Neural cell (in vitro differentiated cells): ENCODE measurements around the gene NUDT8. TPM values are rescaled to one million over a fixed set of nuclear protein-coding genes. Genes with fewer than 3 reads are reported as not detected.

Experiments used
- H2AFZ ChIP-seq: fragments of 200-600, 300-800 bp; sonication (generic), shearing (Covaris generic); 2 replicates; pipeline ENCODE4 v1.6.0; 2014; ENCODE audit warnings: low read depth, mild to moderate bottlenecking, antibody characterized with exemption, low read length, moderate library complexity
- H3F3A ChIP-seq: fragments of 200-600 bp; shearing (Covaris generic); 2 replicates; pipeline ENCODE4 v1.6.1; 2016; ENCODE audit warnings: mild to moderate bottlenecking, moderate library complexity, mixed read lengths, antibody characterized with exemption, low read length; ENCODE audit not compliant: insufficient read depth, poor library complexity, severe bottlenecking
- H3K27ac ChIP-seq: fragments of 200-600, 300-800 bp; sonication (generic), shearing (Covaris generic); 2 replicates; pipeline ENCODE4 v1.5.1; 2014; ENCODE audit warnings: mild to moderate bottlenecking, low read length, moderate library complexity
- H3K27me3 ChIP-seq: fragments of 300-800, 200-600 bp; sonication (generic), shearing (Covaris generic); 2 replicates; pipeline ENCODE4 v1.6.0; 2014; ENCODE audit warnings: mild to moderate bottlenecking, low read depth, low read length, moderate library complexity; ENCODE audit not compliant: insufficient read depth
- H3K36me3 ChIP-seq: fragments of 300-800, 200-600 bp; sonication (generic), shearing (Covaris generic); 2 replicates; pipeline ENCODE4 v1.5.1; 2014; ENCODE audit warnings: mild to moderate bottlenecking, antibody characterized with exemption, low read length, moderate library complexity; ENCODE audit not compliant: insufficient read depth
- H3K4me2 ChIP-seq: fragments of 300-800, 200-600 bp; sonication (generic), shearing (Covaris generic); 2 replicates; pipeline ENCODE4 v1.6.0; 2014; ENCODE audit warnings: mild to moderate bottlenecking, low read length
- H3K4me3 ChIP-seq: fragments of 300-800, 200-600 bp; sonication (generic), shearing (Covaris generic); 2 replicates; pipeline ENCODE4 v1.5.1; 2014; ENCODE audit warnings: mild to moderate bottlenecking, low read length, moderate library complexity
- H3K79me2 ChIP-seq: fragments of 200-600 bp; shearing (Covaris generic); replicated peaks from 2 replicates; pipeline ENCODE4 v1.6.0; 2014; ENCODE audit warnings: mild to moderate bottlenecking, low read length, moderate library complexity; ENCODE audit not compliant: insufficient read depth
- H3K9ac ChIP-seq: fragments of 300-800, 200-600 bp; sonication (generic), shearing (Covaris generic); 2 replicates; pipeline ENCODE4 v1.6.1; 2016; ENCODE audit warnings: mild to moderate bottlenecking, low read length, mixed read lengths
- H3K9me2 ChIP-seq: fragments of 200-600 bp; shearing (Covaris generic); 2 replicates; pipeline ENCODE4 v1.6.1; 2016; ENCODE audit warnings: mild to moderate bottlenecking, low read length, mixed read lengths; ENCODE audit not compliant: insufficient read depth
- H3K9me3 ChIP-seq: fragments of 200-600, 300-800 bp; sonication (generic), shearing (Covaris generic); 2 replicates; pipeline ENCODE4 v1.6.1; 2016; ENCODE audit warnings: mild to moderate bottlenecking, mixed run types, low read length, moderate library complexity, mixed read lengths
- H4K20me1 ChIP-seq: fragments of 200-600 bp; shearing (Covaris generic); 2 replicates; pipeline ENCODE4 v1.6.1; 2016; ENCODE audit warnings: mild to moderate bottlenecking, mixed run types; ENCODE audit not compliant: insufficient read depth
- CTCF ChIP-seq: fragments of 450-650 bp; IDR thresholded peaks from 2 replicates; pipeline ENCODE4 v1.5.1; 2014; ENCODE audit warnings: antibody characterized with exemption, mild to moderate bottlenecking, moderate library complexity; ENCODE audit not compliant: poor library complexity, severe bottlenecking
- EP300 ChIP-seq: fragments of 450-650 bp; conservative IDR thresholded peaks from 2 replicates; pipeline ENCODE4 v1.6.1; 2014; ENCODE audit warnings: antibody characterized with exemption, mild to moderate bottlenecking, moderate library complexity; ENCODE audit not compliant: poor library complexity, severe bottlenecking
- EZH2 ChIP-seq: fragments of 200-600, 300-800 bp; shearing (Covaris generic), sonication (generic); IDR thresholded peaks from 2 replicates; pipeline ENCODE4 v1.6.1; 2014; ENCODE audit warnings: antibody characterized with exemption, low read length, borderline replicate concordance, mild to moderate bottlenecking; ENCODE audit not compliant: insufficient read depth, poor library complexity, severe bottlenecking
- MXI1 ChIP-seq: fragments of 450-650 bp; conservative IDR thresholded peaks from 2 replicates; pipeline ENCODE4 v1.6.1; 2014; ENCODE audit warnings: antibody characterized with exemption, mild to moderate bottlenecking; ENCODE audit not compliant: poor library complexity, severe bottlenecking
- POLR2AphosphoS5 ChIP-seq: IDR thresholded peaks from 2 replicates; pipeline ENCODE4 v1.6.1; 2012
- RAD21 ChIP-seq: fragments of 450-650 bp; conservative IDR thresholded peaks from 2 replicates; pipeline ENCODE4 v1.6.1; 2014; ENCODE audit warnings: antibody characterized with exemption, mild to moderate bottlenecking, moderate library complexity
- REST ChIP-seq: IDR thresholded peaks from 2 replicates; pipeline ENCODE4 v1.6.1; 2012; ENCODE audit warnings: borderline replicate concordance
- SMC3 ChIP-seq: fragments of 450-650 bp; conservative IDR thresholded peaks from 2 replicates; pipeline ENCODE4 v1.6.1; 2014; ENCODE audit warnings: antibody characterized with exemption, mild to moderate bottlenecking, moderate library complexity; ENCODE audit not compliant: poor library complexity
- TAF1 ChIP-seq: IDR thresholded peaks from 2 replicates; pipeline ENCODE4 v1.6.1; 2012; ENCODE audit warnings: low read depth
- polyA plus RNA-seq: library from polyadenylated mRNA; depleted of rRNA; stranded (reverse); fragments of >200 nt; gene quantifications from 2 replicates; pipeline ENCODE4 v1.2.3, GENCODE V29; 2014

NUDT8 gene
- polyA plus RNA-seq, 1 donor from 2014 or later: not detected

DNA sequence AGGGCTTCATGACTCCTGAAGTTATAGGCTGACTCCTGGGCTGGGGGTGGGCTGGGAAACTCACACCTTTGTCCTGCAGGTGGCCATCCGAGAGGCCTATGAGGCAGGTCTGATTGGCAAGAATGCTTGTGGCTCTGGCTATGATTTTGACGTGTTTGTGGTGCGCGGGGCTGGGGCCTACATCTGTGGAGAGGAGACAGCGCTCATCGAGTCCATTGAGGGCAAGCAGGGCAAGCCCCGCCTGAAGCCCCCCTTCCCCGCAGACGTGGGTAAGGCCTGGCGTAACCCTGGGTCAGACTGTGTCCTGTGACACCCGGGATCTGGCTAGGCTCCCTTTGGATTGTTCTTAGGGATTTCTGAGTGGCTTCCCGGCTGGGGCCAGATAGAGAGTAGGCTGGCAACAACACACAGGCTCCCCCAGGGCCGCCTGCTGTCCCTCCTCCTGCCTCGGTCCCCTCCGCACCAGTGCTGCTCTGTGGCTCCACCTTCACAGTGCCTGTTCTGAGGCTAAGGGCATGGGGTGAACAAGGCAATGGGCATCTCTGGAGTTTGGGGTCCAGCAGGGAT is 19.4 kb downstream of the NUDT8 start:
- H4K20me1 ChIP-seq: no peaks in the 10 kb centered on the region
- H2AFZ ChIP-seq: no peak overlapping the region
- no peaks in the 10 kb centered on the region for H3F3A ChIP-seq
- no peak overlapping the region for H3K27ac ChIP-seq
- no peaks in the 10 kb centered on the region for H3K9me2 ChIP-seq
- H3K9ac ChIP-seq: no peak overlapping the region
- TF ChIP-seq EP300 (no peak), POLR2AphosphoS5 (no peak), RAD21 (no peak), SMC3 (no peak), MXI1 (no peak), CTCF (no peak), TAF1 (no peak), EZH2 (no peak), REST (no peak)
- no peak overlapping the region for H3K4me2 ChIP-seq
- no peaks in the 10 kb centered on the region for H3K9me3 ChIP-seq
- H3K79me2 ChIP-seq: peaks cover 6% of the 10 kb centered on the region
- H3K36me3 ChIP-seq: no peaks in the 10 kb centered on the region
- H3K4me3 ChIP-seq: no peak overlapping the region
- no peaks in the 10 kb centered on the region for H3K27me3 ChIP-seq

- H3K36me3 ChIP-seq: no peaks in the 10 kb centered on the region
- no peaks in the 10 kb centered on the region for H3K9me2 ChIP-seq
- H3K4me2 ChIP-seq: no peak overlapping the region
- H3F3A ChIP-seq: no peaks in the 10 kb centered on the region
- no peak for TF ChIP-seq SMC3
- no peak for TF ChIP-seq CTCF
- no peak for TF ChIP-seq RAD21
- TF ChIP-seq EZH2: no peak
- TF ChIP-seq MXI1: no peak
- TF ChIP-seq POLR2AphosphoS5: no peak
- TF ChIP-seq EP300: no peak
- no peak for TF ChIP-seq REST
- no peak for TF ChIP-seq TAF1
- no peaks in the 10 kb centered on the region for H3K9me3 ChIP-seq
- H3K4me3 ChIP-seq: no peak overlapping the region
- H4K20me1 ChIP-seq: no peaks in the 10 kb centered on the region
- no peak overlapping the region for H2AFZ ChIP-seq
- peaks cover 6% of the 10 kb centered on the region for H3K79me2 ChIP-seq
- no peak overlapping the region for H3K27ac ChIP-seq
- H3K27me3 ChIP-seq: no peaks in the 10 kb centered on the region
- H3K9ac ChIP-seq: no peak overlapping the region
Measured at GRCh38 chr11:67609316-67609715, 20.4 kb downstream of the NUDT8 start.
